Endometrium (tissue), 2 donors: ENCODE data around the gene NGEF.

Experiments used
- FAIRE-seq: peaks from 2 replicates; lab custom pipeline; 2012; peaks lifted over from hg19 to GRCh38; lab: Jason Lieb, UNC
- donor health status: control.
- donor health status: control.

NGEF gene

DNA sequence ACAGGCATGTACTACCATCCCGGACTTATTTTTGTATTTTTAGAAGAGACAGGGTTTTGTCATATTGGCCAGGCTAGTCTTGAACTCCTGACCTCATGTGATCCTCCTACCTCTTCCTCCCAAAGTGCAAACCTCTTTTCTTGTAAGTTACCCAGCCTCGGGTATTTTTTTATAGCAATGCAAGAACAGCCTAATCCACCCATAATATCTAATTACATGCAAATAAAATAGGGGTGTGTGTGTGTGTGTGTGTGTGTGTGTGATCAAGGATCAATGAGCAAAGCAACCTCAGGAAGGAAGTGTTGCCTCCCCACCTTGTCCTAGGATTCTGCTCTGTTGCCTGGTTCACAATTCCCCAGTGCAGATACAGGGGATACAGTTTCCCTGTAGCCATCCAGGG lies 45.6 kb downstream of the NGEF start:
- no peak for FAIRE-seq

DNA sequence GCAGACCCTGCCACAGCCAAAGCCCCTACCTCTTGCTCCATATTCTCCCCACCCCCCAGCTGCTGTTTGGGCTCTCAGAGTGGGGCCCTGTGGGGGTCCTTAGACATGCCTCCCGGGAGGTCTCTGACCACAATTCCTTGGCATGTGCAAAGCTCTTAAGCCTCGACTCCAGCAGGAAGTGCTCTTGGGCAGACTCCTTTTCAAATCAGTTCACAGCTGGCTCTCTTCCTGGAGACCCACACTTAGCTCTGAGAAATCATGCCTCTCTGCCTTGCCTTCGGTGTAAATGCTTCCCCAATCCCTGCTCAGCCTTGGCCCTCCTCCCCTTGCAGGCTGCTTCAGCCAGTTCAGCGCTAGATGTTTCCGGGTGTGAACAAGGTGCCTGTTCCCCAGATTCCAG lies 46.9 kb downstream of the NGEF start:
- FAIRE-seq, result no peak

DNA sequence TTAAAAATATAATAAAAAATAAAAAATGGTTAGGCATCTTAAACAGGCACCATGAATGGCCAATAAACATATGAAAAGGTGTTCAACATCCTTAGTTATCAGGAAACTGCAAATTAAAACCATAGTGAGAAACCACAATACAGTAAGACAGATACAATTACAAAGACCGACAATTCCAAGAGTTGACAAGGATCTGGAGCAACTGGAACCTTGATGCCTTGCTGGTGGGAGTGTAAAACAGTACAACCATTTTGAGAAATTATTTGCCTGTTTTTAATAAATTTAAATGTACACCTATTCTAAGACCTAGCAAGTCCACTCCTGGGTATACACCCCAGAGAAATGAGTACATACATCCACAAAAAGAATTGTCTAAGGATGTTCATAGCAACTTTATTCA lies 49.1 kb downstream of the NGEF start:
- no peak for FAIRE-seq

DNA sequence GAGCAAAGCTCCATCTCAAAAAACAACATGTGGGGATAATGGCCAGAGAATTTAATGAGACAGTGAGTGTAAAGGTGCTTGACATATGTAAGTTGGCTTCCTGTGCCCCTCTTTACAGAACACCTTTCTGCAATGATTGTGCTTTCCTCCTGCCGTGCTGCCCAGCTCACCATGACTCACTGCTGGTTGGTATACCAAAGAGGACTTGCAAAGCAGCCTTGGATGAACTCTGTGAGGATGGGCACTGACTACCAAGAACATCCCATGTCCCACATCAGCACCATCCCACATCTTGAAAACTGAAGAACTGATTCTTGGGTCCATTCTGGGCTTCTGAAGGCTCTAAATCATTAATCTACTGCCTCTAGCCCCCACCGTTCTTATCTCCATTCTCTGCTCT lies 52.2 kb downstream of the NGEF start:
- no peak for FAIRE-seq

DNA sequence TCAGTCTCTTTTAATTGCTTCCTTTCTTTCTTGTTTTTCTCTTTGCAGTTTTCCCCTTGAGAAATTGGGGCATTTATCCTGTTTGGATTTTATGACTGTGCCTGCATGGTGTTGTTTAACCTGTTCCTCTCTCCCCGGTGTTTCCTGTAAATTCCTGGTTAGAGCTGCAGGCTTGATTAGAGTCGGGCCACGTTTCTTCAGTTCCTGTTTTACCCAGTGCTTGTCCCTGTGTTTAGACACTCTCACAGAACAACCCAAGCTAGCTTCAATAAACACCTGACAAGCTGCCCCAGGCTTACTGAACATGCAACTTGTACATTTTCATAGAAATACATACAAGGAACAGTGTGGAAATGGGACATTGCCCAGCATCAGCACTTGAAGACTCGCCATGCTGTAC lies 53.9 kb downstream of the NGEF start:
- no peak for FAIRE-seq

DNA sequence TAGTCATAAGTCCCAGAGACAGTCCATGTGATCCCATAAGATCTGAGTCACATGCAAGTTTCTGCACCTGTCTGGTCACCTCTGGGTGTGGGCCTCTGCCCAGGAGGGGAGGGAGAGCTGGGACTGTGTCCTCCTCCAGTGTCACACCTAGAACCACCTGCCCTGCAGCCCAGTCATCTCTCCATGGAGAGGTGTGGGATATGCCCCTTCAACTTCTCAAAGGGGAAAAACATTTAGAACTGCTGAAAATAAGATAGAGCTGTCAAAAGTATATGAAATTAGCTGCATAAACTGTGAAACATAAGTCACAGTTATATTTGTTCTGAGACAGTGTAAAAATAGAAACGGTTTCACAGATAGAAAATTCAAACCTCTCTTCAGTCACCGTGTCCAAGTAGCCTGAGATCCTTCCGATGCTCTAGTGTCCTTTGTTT lies 55.4 kb downstream of the NGEF start:
- FAIRE-seq, result no peak

DNA sequence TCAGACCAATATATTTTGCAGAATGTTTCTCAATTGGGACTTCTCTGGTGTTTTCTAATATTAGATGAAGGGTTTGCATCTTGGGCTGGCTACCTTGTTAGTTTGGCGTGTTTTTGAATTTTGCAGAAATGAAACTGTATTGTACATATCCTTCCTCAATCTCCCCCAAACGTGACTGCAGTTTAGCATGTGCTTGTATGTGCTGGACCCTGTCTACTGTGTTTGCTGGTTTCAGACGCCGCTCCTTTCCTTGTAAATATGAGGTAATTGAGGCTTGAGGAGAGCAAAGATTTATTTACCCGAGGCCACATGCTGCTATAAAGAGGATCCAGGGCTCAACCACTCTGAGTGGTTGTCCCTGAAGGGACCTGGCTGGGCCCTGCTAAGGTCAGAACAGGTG lies 57.2 kb downstream of the NGEF start:
- no peak for FAIRE-seq

DNA sequence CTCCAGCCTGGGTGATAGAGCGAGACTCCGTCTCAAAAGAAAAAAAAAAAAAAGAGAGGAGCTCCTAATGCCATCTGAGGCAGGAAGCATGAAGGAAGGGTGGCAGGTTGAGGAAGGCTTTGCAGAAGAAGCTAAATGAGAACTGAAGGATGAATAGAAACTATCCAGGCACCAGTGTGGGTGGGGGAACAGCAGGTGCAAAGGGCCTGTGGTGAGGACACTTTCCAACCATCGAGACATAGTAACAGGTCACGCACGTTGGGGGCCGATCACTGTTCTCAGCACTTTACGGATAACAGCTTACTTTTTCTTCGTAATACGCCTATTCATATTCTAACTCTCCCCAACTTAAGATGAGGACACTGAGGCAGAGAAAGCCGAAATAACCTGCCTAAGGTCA lies 58.4 kb downstream of the NGEF start:
- FAIRE-seq, result no peak

DNA sequence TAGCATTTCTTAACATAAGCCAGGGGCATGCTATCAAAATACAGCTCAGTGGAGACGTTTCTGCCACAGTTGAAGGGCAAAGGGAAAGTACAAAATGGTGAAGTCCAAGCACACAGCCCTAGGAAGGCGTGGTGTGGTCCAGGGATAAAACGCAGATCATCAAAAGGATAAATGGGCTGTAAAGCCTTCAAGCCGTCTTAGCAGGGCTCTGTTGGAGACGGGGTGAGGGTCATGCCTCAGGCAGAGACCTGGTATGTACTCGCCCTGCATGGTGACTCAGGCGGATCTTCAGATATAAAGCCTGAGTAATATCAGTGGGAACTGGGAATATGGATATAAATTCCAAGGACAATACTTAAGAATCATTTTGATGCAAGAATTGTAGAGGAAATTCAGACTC lies 61.2 kb downstream of the NGEF start:
- no peak for FAIRE-seq

DNA sequence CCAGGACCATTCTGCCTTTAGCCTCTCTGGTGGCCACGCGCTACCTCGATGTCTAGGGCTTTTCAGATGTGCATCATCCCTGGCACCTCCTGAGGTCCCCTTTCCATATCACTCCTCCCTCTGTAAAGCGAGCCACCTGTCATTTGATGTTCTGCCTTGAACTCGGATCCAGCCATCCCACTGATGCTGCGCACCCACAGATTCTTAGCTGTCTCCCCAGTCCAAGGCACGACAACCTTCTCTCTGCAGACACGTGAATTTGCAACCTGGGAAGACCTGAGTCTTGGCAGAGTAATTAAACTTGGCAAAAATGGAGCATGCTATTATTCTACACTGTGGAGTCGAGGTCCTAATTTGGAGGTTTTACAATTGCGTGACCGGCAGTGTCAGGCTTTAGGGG lies 61.9 kb downstream of the NGEF start:
- no peak for FAIRE-seq

DNA sequence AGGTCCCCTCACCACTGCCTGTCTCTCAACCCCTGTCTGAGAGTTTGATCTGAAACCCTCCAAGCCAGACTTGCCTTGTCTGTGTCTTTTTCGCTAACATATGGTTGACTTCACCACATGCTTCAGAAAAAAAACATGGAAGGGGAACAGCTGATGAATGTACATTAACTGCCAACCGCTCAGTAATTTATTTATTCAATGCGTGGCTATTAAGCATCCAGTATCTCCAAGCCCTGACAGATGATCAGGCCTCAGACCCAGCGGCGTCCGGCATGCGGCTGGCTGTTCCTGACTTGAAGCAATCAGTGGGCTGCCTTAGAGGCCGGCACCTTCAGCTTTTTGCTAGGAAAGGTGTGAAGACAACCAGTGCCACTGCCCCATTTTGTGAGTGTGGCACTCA lies 62.3 kb downstream of the NGEF start:
- no peak for FAIRE-seq

DNA sequence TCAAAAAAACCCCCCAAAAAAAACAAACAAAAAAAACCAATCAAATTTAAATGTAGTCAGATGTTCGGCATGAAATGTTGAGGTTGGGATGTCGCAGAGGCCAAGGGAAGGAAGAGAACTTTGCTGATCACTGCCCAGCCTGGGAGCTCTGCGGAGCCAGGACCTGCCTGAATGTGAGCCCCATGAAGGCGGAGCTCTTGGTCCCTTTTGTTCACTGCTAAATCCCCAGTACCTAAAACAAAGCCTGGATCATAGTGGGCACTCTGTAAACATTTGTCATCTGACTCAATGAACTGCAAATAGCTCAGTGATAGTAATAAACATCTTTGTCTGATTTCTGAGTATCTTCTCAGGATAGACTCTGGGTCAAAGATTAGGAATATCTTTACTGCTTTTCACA lies 64.0 kb downstream of the NGEF start:
- no peak for FAIRE-seq

DNA sequence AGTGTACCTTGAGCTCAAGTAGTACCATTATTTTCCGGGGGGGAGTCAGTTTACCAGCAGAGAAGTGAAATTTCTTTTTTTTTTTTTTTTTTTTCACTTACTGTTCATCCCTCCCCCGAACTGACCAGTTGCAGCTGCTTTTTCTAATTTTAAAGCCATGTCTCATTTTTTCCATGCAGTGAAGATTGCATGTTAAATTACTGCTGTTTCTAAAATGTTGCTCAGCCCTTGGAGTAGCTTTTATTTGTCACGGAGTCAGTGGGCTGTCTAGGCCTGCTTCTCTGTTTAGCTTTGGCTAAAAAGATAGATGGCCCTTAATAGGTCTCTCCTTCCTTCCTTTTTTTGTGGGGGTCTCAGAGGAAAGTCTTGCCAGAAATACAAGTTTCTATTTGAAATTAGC lies 70.2 kb downstream of the NGEF start:
- no peak for FAIRE-seq

DNA sequence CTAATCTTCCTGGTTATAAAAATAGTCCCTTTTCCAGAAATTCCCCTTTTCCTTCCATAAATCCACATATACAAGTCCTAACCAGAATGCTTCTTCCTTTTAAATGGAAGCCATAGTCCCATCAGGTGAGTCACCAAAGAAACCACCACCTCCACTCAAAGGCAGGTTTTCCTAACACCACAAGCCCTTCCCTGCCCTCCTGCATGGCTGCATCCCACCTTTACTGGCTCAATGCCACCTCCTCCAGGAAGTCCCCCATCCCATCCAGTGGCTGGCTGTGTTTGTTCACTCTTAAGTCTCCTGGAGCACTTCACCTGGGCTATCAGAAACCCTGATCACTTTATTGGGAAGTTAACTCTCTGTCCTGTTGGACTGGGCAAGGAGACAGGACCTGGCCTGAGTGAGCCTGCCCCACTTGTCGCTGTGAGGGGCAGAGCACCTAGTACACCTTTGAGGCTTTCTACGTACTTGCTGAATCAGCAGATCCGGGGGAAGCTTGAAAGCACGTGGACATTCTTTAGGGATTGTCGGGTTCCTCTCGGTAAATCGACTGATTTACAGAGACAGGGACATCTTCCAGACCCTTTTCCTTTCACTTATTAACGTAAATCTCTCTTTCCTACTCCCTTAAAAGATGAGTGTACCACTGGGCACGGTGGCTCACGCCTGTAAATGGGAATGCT lies 71.0 kb downstream of the NGEF start:
- no peak for FAIRE-seq

DNA sequence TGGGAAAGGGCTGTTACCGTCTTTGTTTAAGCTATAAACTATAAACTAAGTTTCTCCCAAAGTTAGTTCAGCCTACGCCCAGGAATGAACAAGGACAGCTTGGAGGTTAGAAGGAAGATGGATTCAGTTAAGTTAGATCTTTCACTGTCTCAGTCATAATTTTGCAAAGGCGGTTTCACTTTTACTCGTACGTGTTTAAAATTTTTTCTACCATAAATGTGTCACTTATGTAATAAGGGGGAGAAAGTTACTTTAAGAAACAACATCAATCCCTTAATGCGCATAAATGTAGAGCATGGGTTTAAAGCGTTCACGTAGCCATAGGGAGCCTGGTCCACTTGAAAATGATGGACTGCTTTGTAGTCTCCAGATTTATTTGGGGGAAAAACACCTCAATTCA lies 71.7 kb downstream of the NGEF start:
- no peak for FAIRE-seq

DNA sequence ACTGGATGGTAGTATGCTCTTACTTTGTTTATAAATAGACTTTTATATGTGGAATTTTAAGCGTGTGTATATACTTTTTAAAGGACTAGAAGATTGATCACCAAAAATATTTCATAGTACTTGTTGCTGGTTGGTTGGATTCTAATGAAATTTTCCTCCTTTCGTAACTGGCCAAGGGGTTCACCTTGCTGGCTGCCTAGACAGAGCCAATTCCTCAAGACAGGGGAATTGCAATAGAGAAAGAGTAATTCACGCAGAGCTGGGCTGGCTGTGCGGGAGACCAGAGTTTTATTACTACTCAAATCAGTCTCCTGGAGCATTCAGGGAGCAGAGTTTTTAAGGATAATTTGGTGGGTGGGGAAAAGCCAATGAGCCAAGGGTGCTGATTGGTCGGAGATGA lies 72.3 kb downstream of the NGEF start:
- FAIRE-seq, result no peak

DNA sequence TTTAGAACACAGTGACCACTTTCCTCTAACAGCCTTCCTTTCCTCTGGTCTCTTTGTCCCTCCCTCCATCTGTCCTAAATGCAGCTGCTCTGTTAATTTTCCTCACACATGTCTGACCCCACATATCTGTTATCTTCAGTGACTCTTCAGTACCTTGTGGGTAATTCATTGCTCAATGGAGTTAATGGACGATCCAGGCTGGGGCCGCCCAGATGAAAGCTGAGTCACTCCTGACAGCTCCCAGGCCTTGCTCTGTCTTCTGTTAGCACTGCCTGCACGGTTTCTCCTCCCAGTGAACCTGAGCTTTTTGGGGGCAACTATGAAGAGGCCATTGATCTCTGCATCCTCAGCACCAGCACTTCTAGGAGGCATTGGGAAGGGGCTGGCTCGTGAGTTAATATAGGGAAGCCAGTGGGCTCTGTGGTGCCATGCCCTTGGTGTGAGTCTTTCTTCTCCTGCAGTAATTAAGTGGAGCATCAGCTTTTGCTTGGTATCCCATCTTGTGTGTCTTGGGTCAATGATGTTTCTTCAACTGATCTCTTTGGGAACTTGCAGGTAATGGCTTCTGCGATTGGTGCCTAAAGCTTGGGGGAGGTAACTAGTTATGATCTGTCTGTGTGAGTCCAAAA lies 75.7 kb downstream of the NGEF start:
- FAIRE-seq, result no peak

DNA sequence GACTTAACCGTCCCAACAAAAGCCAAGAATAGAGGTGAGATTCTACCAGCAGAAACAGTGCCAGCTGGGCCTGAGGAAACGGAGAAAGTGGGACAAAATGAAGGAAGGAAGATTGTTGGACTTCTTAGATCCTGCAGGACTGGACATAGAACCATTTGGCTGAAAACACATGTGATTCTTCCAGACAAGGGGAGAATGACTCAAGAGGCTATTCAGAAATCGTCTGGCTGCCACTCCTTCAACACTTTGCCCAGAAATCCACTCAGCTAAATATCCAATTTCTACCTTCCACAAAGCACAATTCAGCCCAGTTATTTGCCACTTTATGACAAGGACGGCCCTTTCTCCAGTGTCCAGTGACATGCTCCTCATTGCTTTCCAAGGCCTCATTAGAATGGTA lies 81.4 kb downstream of the NGEF start:
- FAIRE-seq, result no peak

DNA sequence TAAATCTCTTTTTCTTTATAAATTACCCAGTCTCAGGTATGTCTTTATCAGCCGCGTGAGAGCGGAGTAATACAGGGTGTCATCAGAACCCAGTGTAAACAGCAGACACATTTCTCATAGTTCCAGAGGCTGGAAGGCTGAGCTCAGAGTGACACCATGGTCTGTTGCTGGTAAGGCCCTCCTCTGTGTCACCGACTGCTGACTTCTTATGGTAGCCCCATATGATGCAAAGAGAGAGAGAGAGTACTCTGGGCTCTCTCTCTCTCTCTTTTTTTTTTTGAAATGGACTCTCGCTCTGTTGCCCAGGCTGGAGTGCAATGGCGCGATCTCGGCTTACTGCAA lies 83.0 kb downstream of the NGEF start:
- FAIRE-seq, result no peak

DNA sequence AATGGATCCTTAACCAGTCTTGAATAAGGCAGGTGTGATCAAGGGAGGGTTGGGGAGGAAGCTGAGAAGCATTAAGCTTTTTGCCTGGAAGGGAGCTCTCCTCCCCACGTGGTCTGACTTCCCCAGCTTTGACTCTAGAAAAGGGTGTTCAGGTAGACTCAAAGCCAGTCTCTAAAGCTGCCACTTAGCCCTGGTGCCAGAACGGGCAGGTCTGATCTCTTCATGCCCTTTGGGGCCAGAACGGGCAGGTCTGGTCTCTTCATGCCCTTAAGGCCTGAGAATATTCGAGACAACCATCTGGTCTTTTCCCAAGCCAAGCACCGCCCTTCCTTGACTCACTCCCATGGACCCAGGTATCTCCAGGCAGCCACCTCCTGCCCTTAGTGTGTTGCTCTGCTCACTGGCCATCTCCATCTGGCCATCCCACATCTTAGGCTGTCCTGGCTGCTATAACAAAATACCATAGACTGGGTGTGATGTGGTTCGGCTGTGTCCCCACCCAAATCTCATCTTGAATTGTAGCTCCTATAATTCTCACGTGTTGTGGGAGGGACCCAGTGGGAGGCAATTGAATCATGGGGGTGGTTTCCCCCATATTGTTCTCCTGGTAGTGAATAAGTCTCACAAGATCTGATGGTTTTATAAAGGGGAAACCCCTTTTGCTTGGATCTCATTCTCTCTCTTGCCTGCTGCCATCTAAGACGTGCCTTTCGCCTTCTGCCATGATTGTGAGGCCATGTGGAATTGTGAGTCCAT lies 83.6 kb downstream of the NGEF start:
- FAIRE-seq, result no peak

DNA sequence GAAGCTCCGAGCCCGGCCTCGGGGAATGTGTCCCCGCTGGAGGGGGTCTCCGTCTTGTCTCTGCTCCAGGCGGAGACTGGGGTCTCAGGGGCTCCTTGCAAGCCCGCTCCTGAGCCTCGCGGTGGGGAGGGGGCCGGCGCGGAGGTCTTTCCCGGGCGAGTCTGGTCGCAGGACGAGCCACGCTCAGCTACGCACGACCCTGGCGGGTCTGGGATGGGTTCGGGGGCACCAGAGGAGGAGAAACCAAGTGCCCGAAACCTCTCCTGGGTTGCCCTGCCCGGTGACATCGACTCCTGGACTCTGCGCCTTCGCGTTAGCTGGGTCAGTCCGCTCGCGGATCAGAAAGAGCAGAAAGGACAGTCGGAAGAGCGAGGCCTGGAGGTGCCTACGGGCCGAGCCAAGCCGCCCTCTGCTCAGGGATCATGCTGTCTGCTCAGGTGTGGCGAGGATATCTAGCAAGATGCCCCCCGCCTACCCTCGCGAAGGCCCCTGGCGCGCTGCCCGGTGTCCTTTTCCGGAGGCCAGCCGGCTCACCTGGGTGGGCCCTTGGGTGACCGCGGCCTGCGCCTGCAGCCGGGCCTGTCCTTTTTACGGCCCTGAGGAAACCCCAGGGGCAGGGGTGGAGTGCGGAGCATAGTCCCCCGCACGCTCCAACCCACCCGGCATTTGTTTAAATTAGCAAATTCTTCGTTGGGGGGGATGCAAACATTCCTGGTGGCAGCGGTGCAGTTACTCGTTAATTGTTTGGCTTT lies 84.3 kb downstream of the NGEF start:
- FAIRE-seq, result no peak

DNA sequence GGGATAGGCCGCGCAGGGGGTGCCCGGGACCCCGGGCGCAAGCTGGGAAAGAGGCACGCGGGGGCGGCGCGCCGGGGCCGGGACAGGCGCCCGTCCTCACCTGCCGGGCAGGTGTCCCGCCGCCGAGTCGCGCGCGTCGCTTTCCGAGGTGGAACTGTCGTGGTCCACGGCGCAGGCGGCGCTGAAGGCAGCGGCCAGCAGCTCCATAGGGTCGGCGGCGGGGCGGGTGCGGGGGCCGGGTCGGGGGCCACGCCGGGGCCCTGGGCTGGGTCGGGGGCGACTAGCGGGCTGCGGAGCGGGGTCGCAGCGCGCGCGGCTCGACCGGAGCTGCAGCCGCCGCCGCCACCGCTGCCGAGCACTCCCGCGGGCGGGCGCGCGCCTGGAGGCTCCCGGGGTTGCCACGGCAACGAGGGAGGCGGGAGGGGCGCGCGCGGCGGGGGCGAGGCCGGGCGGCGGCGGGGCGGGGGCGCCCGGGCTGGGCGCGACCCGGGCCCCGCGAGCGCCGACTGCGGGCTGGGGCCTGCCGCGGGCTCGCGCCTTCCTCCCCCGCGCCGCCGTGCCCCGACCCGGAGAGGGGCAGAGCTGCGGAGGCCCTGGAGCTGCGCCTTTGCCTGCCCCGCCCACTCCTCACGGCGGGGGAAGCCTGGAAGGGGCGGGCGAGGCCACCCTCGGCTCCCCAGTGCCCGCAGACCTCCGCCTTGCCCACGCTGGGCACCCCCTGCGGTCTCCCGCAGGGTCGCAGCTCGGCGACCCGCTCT lies 85.1 kb downstream of the NGEF start:
- no peak for FAIRE-seq
